ENCODE data around the gene FSD1. TPM values are rescaled to one million over a fixed set of nuclear protein-coding genes. Genes with fewer than 3 reads are reported as not detected.
"Not testable (repeated sequence)": the region's sequence is repeated elsewhere in the genome, so short reads cannot be mapped to it uniquely, and the experiment has no call there.

The FSD1 gene
- total RNA-seq, 1 donor from 2014 or later = 0.31 TPM

DNA sequence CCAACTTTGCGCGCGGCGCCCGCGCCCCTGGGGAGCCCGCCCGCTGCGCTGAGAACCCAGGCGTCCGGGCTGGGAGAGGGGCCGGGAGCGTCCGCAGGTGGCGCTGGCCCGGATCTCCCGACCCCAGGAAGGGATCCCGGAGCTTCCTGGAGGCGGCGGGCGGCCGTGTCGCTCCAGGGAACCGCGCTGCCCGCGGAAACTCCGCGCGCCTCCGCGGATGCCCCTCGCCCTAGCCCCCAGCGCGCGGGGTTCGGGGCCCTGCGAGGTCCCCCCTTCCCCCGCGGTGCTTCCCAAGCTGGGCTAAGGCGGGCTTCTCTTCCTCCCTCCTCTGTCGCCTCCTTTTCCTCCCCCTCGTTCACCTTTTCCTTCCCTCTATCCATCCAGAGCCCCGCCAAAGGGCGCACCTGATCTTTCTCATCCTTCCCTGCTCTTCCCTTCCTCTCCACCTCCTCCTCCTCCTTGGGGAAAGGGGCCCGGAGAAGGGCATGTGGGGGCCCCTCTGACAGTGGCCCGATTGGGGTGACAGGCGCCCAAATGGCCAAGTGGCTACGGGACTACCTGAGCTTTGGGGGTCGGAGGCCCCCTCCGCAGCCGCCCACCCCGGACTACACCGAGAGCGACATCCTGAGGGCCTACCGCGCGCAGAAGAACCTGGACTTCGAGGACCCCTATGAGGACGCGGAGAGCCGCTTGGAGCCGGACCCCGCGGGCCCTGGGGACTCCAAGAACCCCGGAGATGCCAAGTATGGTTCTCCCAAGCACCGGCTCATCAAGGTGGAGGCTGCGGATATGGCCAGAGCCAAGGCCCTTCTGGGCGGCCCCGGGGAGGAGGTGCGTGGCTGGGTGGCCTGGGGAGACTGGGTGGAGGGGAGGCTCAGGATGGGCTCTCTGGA is 24.6 kb upstream of the FSD1 start:
- no peak for ATAC-seq
- intact Hi-C loops (cut with DNase I) = no loop called here
- no peak for DNase-seq (ENCODE audit: low spot score)

DNA sequence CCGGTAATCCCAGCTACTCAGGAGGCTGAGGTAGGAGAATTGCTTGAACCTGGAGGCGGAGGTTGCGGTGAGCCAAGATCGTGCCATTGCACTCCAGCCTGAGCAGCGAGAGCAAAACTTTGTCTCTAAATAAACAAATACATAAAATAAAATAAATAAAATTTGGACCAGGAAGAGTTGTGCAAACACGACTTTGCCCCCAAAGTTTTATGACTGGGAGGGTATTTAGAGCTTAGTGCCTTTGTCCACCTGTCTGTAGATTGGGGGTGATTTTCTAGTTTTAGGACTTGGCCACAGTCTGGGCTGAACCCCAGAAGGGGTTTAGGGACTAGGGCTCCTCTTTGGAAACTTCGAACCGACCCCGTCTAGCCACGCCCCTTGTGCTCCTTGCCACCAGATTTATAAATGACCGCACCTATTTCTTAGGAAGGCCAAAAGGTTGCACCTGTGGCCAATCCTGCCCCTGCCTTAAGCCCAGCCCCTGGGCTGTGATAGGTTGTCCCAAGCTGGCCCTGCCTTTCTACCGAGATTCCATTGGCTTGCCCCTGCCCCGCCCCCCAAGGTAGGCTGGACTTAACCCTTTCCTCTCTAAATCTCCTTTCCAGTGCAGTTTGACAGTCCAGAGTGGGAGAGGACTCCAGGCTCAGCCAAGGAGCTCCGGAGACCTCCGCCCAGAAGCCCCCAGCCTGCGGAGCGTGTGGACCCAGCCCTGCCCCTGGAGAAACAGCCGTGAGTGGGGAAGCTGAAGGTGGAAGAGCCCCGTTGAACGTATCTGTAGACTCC is 20.0 kb upstream of the FSD1 start:
- intact Hi-C loops (cut with DNase I) = no loop called here
- ATAC-seq = no peak
- no peak for DNase-seq (ENCODE audit: low spot score)

DNA sequence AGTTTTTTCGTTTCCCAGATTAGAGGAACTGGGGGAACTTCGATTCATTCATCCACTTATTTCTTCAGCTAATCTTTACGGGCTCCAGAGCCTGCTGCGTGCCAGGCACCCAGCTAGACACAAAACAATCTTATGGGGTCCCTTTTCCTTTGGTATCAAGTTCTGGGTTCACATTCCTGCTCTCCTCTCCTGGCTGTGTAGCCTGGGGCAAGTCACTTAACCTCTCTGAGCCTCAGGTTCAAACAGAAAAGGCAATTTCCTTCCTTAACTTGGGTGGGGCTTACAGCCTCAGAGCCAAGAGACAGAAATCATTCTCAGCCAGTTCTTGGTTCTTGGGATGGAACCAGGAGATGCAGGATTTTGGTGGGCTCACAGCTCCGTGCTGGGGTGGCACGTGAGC is 19.4 kb upstream of the FSD1 start:
- intact Hi-C loops (cut with DNase I) = no loop called here
- ATAC-seq = no peak

DNA sequence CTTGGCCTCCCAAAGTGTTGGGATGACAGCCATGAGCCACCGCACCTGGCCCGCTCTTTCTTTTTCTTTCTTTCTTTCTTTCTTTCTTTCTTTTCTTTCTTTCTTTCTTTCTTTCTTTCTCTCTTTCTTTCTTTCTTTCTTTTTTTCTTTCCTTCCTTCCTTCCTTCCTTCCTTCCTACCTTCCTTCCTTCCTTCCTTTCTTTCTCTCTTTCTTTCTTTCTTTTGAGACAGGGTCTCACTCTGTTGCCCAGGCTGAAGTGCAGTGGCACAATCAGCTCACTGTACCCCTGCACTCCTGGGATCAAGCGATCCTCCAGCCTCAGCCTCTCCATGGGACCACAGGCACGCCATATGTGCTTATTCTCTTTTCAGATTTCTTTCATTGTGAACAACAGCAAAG is 18.3 kb upstream of the FSD1 start:
- ATAC-seq; DNase-seq (ENCODE audit: low spot score); intact Hi-C loops (cut with DNase I): not testable (repeated sequence)

More for the DNA sequence above, 19.4 kb upstream of the FSD1 start:
- no peak for DNase-seq (ENCODE audit: low spot score)

DNA sequence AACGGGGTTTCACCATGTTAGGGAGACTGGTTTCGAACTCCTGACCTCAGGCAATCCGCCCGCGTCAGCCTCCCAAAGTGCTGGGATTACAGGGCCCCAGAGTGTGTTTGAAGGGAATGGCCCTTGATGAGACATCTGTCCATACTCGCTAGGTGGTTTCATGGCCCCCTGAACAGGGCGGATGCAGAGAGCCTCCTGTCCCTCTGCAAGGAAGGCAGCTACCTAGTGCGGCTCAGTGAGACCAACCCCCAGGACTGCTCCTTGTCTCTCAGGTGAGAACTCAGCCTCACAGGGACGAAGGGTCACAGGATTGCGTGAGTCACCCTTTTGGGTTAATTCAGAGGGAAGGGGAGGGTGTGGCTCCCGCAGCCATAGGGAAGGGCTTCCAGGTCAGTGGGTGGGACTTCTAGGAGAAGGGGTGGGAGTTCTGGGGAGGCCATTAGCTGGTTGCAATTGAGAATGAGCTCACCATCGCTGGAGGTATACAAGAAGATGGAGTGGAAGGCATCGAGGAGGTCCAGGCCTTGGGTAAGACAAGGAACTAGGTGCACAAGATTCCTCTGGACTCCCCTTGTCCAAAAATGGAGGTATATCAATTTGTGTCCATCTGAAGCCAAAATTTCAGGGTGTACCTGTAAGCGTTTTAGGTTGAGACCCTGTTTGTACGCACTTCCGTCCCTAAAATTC is 16.2 kb upstream of the FSD1 start:
- no peak for ATAC-seq
- intact Hi-C loops (cut with DNase I) = no loop called here
- DNase-seq (ENCODE audit: low spot score) = no peak

DNA sequence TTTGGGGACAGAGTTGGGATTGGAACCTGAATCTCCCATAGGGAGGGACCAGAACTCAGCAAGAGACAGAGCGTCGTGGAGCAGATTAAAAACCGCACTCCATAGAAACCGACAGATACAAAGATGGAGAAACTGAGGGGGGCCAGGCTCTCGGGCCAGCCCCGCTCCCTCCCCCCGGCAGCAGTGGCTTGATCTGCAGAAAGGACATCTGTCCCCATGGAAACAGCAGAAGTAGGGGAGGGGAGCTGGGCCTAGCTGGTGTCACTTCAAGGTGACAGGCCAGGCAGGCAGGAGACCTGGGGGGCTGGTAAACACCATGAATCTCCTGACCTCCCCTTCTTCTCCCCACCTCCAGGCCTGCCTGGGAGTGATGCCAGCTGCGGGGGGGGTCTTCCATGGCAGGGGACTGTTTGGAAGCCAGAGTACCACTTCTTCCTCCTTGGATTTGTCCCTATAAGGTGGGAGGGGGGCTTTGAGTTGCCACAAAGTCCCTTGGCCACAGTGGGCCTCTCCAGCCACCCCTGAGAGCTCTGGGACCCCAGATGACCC is 13.1 kb upstream of the FSD1 start:
- ATAC-seq = no peak
- DNase-seq (ENCODE audit: low spot score) = no peak
- intact Hi-C loops (cut with DNase I) = no loop called here

DNA sequence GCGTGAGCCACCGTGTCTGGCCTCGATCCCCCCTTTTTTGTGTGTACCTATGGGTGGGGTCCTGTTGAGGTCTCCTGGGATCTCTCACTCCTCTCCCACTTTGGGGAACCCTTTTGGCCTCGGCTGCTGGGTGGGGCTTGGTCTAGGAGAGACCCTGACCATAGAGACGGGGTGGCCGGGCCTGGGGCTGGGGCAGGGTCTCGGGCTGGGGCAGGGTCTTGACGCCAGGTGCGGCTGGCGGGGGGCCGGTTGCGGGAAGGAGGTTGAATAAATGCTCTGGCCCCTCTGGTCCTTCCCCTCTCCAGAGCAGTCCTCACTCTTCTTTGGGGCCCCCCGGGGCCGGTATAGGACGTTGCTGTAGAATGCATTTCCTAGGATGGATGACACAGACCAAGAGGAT is 11.9 kb upstream of the FSD1 start:
- intact Hi-C loops (cut with DNase I) = no loop called here
- DNase-seq (ENCODE audit: low spot score) = no peak
- ATAC-seq = no peak

DNA sequence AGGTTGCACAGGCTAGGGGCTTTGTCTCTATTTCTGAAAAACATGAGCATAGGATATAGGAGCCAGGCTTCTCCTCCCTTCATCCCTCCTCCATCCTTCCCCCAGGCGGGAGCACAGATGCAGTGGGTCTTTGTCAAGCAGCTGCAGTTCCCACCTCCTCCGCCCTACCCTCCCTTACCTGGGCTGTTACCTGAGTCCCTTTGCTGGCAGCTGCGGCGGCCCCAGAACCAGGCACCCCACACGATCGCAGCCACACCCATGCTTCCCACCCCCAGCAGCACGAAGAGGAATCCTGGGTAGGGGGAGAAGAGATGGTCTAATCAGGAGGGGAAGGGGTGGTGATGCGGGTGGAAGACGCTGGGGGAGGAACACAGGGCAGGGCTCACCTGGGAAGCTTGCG is 10.0 kb upstream of the FSD1 start:
- DNase-seq (ENCODE audit: low spot score) = no peak
- intact Hi-C loops (cut with DNase I) = no loop called here
- ATAC-seq = no peak

DNA sequence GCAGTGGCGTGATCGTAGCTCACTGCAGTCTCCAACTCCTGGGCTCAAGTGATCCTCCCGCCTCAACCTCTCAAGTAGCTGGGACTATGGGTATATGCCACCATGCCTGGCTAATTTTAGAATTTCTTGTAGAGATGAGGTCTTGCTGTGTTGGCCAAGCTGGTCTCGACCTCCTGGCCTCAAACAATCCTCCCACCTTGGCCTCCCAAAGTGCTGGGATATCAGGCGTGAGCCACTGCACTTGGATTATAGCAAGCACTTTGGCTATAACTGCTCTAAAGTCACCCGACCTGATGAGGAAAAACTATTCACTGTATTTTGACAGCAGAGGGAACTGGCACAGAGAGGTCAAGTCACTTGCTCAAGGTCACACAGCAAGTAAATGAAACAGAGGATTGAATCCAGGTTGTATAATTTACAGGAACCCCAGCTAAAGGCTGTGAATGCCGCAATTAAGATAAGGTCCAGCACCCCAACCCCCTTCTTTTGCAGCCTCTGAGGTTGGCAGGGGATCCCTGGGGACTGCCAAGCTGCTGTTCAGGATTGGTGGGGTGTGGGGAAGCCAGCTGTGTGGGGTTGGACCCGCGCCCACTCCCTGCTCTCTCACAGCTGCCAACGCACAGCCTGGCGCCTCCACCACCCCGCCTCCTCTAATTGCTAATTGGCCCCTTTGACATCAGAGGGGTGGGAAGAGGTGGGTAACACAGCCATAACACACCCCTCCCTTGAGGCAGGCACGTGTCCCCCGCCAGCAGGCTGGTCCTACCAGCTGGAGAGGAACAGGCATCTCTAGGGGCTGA is 8.2 kb upstream of the FSD1 start:
- intact Hi-C loops (cut with DNase I) = no loop called here
- no peak for DNase-seq (ENCODE audit: low spot score)
- ATAC-seq = no peak

DNA sequence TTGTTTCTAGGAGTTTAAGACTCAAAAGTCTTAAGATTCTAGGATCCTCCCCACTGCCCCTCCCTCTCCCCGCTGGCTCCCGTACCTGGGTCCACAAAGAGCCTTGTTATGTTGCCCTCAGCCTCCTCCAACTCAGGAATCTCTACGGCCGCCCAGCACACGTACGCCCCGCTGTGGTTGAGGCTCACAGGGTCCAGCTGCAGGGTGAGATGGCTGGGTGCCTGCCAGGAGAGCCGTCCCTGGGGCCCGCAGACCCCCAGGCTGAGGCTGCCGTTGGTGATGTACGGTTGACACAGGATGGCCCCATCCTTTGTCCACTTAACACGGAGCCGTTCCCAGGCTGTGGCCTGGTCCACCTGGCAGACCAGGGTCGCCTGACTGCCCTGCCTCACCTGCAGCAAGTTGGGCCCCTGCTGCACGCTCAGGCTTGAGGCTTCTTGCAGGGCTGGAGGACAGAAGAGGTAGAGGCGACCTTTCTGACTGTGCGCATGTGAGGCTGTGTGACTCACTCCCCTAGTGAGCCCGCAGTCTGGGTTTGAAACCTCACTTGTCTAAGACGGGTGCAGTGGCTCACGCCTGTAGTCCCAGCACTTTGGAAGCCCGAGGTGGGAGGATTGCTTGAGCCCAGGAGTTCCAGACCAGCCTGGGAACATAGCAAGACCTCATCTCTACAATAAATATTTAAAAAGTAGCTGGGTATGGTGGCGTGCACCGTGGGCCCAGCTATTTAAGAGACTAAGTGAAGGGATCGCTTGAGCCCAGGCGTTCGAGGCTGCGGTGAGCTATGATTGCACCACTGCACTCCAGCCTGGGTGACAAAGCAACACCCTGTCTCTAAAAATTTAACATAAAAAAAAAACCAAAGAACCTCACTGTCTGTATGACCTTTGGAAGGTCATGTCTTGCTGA is 6.2 kb upstream of the FSD1 start:
- intact Hi-C loops (cut with DNase I) = no loop called here
- ATAC-seq (no peak), DNase-seq (ENCODE audit: low spot score) (no peak)

DNA sequence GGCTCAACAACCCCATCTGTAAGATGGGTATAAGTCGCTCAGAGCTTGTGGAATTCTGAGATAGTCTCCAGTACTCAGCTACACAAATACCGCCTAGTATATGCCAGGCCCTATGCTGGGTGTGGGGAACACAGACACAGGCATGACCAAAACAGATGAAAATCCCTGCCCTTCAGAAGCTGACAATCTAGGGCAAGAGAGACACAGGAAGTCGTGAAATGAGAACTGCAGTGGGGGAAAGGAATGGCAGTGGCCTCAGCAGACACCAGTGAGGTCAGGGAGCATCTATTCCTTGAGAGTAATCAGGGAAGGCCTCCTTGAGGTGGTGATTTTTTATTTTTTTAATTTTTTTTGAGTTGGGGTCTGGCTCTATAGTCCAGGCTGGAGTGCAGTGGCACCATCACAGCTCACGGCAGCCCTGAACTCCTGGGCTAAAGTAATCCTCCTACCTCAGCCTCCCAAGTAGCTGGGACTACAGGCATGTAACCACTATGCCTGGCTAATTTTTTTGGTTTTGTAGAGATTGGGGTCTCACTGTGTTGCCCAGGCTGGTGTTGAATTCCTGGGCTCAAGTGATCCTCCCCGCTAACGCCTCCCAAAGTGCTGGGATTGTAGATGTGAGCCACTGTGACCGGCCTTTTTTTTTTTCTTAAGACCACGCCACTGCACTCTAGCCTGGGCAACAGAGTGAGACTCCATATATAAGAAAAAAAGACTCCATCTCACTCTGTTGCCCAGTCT is 5.4 kb upstream of the FSD1 start:
- DNase-seq (ENCODE audit: low spot score) (no peak), ATAC-seq (no peak)
- intact Hi-C loops (cut with DNase I) = no loop called here

DNA sequence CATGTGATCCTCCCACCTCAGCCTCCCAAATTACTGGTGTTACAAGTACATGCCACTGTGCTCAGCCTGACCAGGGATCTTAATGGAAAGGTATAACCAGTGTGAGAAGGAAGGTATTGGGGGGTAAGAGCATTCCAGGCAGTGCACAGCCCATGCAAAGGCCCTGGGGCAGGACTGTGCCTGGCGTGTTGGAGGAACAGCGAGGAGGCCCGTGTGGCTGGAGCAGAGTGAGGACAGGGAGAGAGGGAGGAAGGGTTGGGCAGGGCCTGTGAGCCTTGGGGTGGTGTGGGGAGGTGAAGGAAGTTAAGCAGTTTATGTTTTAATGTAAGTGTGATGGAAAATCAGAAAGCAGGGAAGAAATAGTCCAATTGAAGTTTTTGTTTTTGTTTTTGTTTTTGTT is 3.8 kb upstream of the FSD1 start:
- ATAC-seq (no peak), DNase-seq (ENCODE audit: low spot score) (no peak)
- intact Hi-C loops (cut with DNase I) = no loop called here

DNA sequence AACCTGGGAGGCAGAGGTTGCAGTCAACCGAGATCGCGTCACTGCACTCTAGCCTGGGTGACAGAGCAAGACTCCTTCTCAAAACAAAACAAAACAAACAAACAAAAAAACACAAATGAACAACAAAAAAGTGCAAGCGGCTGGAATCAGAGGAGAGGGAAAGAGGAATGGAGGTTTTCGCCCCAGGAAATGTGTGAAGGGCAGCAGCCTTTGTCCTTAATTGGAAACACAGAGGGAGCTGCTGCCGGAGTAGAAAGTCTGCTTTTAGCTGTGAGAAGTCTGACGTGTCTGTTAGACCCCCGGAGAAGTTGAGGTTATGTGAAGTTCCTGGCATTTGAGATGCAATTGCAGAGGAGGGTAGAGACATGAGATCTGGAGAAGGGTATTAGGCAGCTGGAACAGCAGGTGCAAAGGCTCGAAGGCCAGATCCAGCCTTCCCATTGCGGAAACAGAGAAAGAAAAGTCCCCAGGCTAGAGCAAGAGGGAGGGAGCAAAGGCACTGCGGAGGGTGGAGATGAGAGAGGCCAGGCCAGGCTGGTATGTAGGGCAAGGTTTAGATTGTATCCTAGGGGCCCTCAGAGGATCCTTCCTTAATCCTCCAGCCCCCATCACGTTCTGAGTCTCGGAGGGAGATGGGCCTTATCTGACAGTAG is 2.7 kb upstream of the FSD1 start:
- intact Hi-C loops (cut with DNase I) = no loop called here

DNA sequence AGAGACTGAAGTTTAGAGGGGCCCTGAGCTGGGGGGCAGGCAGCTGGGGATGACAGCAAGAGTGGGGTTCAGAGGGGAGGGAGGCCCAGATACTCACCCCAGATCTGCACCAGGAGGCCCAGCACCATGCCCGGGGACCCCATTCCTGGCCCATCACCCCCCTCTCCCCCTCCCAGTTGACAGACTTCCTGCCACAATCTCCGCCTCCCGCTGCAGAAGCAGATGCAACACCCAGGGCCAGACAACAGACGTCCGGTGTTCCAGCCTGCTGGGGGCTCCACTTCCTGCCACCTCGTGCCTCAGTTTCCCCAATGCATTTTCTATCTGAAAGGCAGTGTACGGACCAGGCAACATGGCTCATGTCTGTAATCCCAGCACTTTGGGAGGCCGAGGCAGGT is 2.2 kb upstream of the FSD1 start, which contains the start of gene TMIGD2:
TSS of gene TMIGD2 (minus strand) at position 147 of the 398 bp plus-strand sequence. CDS start at position 143, 4 bp downstream.
- intact Hi-C loops (cut with DNase I) = no loop called here
- ATAC-seq = no peak
- DNase-seq (ENCODE audit: low spot score) = no peak

More for the DNA sequence above, 2.7 kb upstream of the FSD1 start:
- DNase-seq (ENCODE audit: low spot score) = no peak
- ATAC-seq = no peak

DNA sequence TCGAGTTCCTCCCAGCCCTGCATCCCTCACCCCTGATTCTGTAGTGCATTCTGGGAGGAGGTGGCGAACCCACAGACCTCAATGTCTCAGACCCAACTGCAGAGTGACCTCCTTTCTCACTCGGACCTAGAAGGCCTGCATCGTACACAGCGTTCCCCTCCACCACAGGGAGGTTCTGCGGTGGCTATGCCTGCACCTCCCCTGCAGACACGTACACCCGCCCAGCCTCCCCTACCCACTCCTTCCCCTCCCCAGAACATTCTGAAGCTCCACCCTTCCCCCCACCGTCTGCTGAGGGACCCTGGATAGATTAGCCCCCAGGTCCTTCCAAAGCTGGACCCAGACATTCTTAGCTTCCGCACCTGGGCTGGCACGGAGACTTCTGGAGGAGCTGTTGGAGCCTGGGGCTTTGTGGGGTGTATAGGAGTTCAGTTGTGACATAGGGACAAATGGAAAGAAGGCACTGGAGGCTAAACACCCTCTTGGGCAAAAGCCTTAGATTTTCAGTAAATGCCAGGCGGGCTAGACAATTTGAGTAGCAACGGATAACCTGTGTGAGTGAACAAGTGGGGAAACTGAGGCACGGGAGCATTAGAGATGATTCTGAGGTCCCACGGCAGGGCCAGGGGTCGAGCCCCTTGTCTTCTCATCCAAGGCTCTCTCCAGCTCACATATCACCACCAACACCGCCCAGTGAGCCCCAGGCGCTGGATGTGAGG is 420 bp upstream of the FSD1 start:
- DNase-seq (ENCODE audit: low spot score) = no peak
- intact Hi-C loops (cut with DNase I) = no loop called here
- no peak for ATAC-seq

DNA sequence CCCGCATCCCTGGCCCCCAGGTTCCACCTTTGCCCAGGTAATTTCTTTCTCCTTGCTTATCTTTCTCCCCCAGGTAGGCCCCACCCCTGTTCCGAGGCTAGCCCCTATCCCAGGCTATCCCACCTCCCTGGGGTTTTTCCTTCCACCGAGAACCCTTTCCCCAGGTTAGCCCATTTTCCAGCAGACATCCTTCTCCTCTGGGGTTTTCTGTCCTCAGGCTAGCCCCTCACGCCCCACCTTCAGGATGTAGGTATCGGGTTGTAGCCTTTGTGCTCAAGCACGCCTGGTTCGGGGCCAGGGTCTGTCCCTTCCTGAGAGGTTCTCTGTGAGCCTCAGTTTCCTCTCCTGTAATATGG is 837 bp downstream of the FSD1 start:
- no peak for ATAC-seq
- DNase-seq (ENCODE audit: low spot score) = no peak
- intact Hi-C loops (cut with DNase I) = no loop called here
